WTC11 (cell line): ENCODE data around the gene DIP2A. TPM values are rescaled to one million over a fixed set of nuclear protein-coding genes. Genes with fewer than 3 reads are reported as not detected.

Source experiments
- ATAC-seq: fragments of 200-7000 bp; cut with Tn5 transposase; 2 replicates; pipeline ENCODE4 v1.10.0; 2021; ENCODE audit warnings: mild to moderate bottlenecking, moderate library complexity
- CTCF ChIA-PET: fragments of 300-600 bp; sonication (Branson Sonifier 250); formaldehyde crosslinking; loops from one replicate; lab custom pipeline; 2021; ENCODE audit warnings: antibody characterized with exemption; lab: Charles Lee
- POLR2A ChIA-PET: fragments of 350-600 bp; sonication (Branson Sonifier 250); formaldehyde crosslinking; loops from one replicate; lab custom pipeline; 2021; ENCODE audit warnings: antibody characterized with exemption; lab: Charles Lee
- DNase-seq: peaks from one replicate; pipeline ENCODE4 v3.0.0; 2021; ENCODE audit warnings: low spot score
- H3K27ac Mint-ChIP-seq: 2 replicates; pipeline ENCODE4 v1.8.0; 2021; ENCODE audit warnings: mixed read lengths
- H3K27me3 Mint-ChIP-seq: 2 replicates; pipeline ENCODE4 v1.8.0; 2021; ENCODE audit warnings: low read depth, mild to moderate bottlenecking, moderate library complexity, mixed read lengths
- H3K36me3 Mint-ChIP-seq: 2 replicates; pipeline ENCODE4 v1.8.0; 2021; ENCODE audit warnings: mixed read lengths
- H3K4me1 Mint-ChIP-seq: 2 replicates; pipeline ENCODE4 v1.8.0; 2022; ENCODE audit warnings: mixed read lengths
- H3K4me3 Mint-ChIP-seq: 2 replicates; pipeline ENCODE4 v1.8.0; 2021; ENCODE audit warnings: mild to moderate bottlenecking, moderate library complexity, mixed read lengths
- H3K9me3 Mint-ChIP-seq: 2 replicates; pipeline ENCODE4 v1.8.0; 2021; ENCODE audit warnings: mixed read lengths
- CREM ChIP-seq: sonication (generic); formaldehyde crosslinking; IDR thresholded peaks from 2 replicates; pipeline ENCODE4 v1.8.1; 2022; ENCODE audit warnings: mild to moderate bottlenecking, missing genetic modification reagents, moderate library complexity
- NFE2L1 ChIP-seq: sonication (generic); formaldehyde crosslinking; IDR thresholded peaks from 2 replicates; pipeline ENCODE4 v1.8.1; 2023; ENCODE audit warnings: missing genetic modification reagents
- PRRX2 ChIP-seq: fragments of 250-450 bp; sonication (Bioruptor Pico); IDR thresholded peaks from 2 replicates; pipeline ENCODE4 v1.8.0; 2021; ENCODE audit warnings: mild to moderate bottlenecking
- ZNF219 ChIP-seq: sonication (generic); formaldehyde crosslinking; IDR thresholded peaks from 2 replicates; pipeline ENCODE4 v1.8.0; 2023; ENCODE audit warnings: missing genetic modification reagents, mild to moderate bottlenecking, borderline replicate concordance
- total RNA-seq: library from RNA; stranded (reverse); gene quantifications from 3 replicates; pipeline ENCODE4 v1.2.3, GENCODE V29; 2021
- TF ChIP-seq, protein P1 (sequence below): sonication (generic); formaldehyde crosslinking; IDR thresholded peaks from 2 replicates; pipeline ENCODE4 v1.8.1; 2023; ENCODE audit warnings: mild to moderate bottlenecking, missing genetic modification reagents, moderate library complexity
- TF ChIP-seq, protein P2 (sequence below): sonication (generic); formaldehyde crosslinking; conservative IDR thresholded peaks from 2 replicates; pipeline ENCODE4 v1.8.1; 2023; ENCODE audit warnings: mild to moderate bottlenecking, low read depth, missing genetic modification reagents, moderate library complexity
- TF ChIP-seq, protein P3 (sequence below): fragments of 250-450 bp; sonication (Bioruptor Pico); IDR thresholded peaks from 2 replicates; pipeline ENCODE4 v1.9.0; 2021; ENCODE audit warnings: mild to moderate bottlenecking, borderline replicate concordance
- TF ChIP-seq, protein P4 (sequence below): sonication (generic); formaldehyde crosslinking; IDR thresholded peaks from 2 replicates; pipeline ENCODE4 v1.8.0; 2023; ENCODE audit warnings: mild to moderate bottlenecking, missing genetic modification reagents
- TF ChIP-seq, protein P5 (sequence below): sonication (generic); formaldehyde crosslinking; IDR thresholded peaks from 2 replicates; pipeline ENCODE4 v1.8.0; 2023; ENCODE audit warnings: missing genetic modification reagents, mild to moderate bottlenecking, borderline replicate concordance
- TF ChIP-seq, protein P6 (sequence below): sonication (generic); formaldehyde crosslinking; IDR thresholded peaks from 2 replicates; pipeline ENCODE4 v1.8.0; 2022; ENCODE audit warnings: missing genetic modification reagents
- TF ChIP-seq, protein P7 (sequence below): sonication (generic); formaldehyde crosslinking; IDR thresholded peaks from 2 replicates; pipeline ENCODE4 v1.8.0; 2022; ENCODE audit warnings: mild to moderate bottlenecking, missing genetic modification reagents
- TF ChIP-seq, protein P8 (sequence below): fragments of 250-450 bp; sonication (Bioruptor Pico); IDR thresholded peaks from 2 replicates; pipeline ENCODE4 v1.9.0; 2021; ENCODE audit warnings: moderate library complexity, mild to moderate bottlenecking, inconsistent platforms, borderline replicate concordance
- TF ChIP-seq, protein P9 (sequence below): fragments of 250-450 bp; sonication (Bioruptor Pico); IDR thresholded peaks from 2 replicates; pipeline ENCODE4 v1.9.0; 2021; ENCODE audit warnings: mild to moderate bottlenecking

Gene DIP2A
- total RNA-seq, 1 experiment from 2014 or later = 39.4 TPM

DNA sequence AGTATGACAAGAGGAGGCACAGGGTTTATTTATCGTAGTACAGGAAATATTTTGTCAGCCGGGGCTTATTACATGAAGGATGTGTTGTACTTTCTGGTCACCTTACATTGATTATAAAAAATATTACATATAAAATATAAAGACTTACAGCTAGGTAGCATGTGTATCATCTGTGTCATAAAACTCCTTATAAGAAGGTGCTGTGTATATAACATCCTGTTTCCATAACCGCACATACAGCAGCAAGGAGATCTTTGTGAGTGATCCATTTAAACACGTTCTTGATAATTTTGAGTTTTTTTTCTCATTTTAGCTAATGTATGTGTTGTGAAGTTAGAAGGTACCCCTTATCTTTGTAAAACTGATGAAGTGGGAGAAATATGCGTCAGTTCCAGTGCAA, 86.1 kb downstream of the DIP2A start (continued):
- TF ChIP-seq, protein P1, sequence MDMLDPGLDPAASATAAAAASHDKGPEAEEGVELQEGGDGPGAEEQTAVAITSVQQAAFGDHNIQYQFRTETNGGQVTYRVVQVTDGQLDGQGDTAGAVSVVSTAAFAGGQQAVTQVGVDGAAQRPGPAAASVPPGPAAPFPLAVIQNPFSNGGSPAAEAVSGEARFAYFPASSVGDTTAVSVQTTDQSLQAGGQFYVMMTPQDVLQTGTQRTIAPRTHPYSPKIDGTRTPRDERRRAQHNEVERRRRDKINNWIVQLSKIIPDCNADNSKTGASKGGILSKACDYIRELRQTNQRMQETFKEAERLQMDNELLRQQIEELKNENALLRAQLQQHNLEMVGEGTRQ (CRISPR knock-in tag) = no peak
- TF ChIP-seq PRRX2 (CRISPR knock-in tag) (no peak), ZNF219 (no peak), CREM (CRISPR knock-in tag) (no peak), NFE2L1 (CRISPR knock-in tag) (no peak)
- TF ChIP-seq, protein P2, sequence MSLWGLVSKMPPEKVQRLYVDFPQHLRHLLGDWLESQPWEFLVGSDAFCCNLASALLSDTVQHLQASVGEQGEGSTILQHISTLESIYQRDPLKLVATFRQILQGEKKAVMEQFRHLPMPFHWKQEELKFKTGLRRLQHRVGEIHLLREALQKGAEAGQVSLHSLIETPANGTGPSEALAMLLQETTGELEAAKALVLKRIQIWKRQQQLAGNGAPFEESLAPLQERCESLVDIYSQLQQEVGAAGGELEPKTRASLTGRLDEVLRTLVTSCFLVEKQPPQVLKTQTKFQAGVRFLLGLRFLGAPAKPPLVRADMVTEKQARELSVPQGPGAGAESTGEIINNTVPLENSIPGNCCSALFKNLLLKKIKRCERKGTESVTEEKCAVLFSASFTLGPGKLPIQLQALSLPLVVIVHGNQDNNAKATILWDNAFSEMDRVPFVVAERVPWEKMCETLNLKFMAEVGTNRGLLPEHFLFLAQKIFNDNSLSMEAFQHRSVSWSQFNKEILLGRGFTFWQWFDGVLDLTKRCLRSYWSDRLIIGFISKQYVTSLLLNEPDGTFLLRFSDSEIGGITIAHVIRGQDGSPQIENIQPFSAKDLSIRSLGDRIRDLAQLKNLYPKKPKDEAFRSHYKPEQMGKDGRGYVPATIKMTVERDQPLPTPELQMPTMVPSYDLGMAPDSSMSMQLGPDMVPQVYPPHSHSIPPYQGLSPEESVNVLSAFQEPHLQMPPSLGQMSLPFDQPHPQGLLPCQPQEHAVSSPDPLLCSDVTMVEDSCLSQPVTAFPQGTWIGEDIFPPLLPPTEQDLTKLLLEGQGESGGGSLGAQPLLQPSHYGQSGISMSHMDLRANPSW (CRISPR knock-in tag) = no peak
- TF ChIP-seq, protein P3, sequence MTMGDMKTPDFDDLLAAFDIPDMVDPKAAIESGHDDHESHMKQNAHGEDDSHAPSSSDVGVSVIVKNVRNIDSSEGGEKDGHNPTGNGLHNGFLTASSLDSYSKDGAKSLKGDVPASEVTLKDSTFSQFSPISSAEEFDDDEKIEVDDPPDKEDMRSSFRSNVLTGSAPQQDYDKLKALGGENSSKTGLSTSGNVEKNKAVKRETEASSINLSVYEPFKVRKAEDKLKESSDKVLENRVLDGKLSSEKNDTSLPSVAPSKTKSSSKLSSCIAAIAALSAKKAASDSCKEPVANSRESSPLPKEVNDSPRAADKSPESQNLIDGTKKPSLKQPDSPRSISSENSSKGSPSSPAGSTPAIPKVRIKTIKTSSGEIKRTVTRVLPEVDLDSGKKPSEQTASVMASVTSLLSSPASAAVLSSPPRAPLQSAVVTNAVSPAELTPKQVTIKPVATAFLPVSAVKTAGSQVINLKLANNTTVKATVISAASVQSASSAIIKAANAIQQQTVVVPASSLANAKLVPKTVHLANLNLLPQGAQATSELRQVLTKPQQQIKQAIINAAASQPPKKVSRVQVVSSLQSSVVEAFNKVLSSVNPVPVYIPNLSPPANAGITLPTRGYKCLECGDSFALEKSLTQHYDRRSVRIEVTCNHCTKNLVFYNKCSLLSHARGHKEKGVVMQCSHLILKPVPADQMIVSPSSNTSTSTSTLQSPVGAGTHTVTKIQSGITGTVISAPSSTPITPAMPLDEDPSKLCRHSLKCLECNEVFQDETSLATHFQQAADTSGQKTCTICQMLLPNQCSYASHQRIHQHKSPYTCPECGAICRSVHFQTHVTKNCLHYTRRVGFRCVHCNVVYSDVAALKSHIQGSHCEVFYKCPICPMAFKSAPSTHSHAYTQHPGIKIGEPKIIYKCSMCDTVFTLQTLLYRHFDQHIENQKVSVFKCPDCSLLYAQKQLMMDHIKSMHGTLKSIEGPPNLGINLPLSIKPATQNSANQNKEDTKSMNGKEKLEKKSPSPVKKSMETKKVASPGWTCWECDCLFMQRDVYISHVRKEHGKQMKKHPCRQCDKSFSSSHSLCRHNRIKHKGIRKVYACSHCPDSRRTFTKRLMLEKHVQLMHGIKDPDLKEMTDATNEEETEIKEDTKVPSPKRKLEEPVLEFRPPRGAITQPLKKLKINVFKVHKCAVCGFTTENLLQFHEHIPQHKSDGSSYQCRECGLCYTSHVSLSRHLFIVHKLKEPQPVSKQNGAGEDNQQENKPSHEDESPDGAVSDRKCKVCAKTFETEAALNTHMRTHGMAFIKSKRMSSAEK (CRISPR knock-in tag) = no peak
- TF ChIP-seq, protein P4, sequence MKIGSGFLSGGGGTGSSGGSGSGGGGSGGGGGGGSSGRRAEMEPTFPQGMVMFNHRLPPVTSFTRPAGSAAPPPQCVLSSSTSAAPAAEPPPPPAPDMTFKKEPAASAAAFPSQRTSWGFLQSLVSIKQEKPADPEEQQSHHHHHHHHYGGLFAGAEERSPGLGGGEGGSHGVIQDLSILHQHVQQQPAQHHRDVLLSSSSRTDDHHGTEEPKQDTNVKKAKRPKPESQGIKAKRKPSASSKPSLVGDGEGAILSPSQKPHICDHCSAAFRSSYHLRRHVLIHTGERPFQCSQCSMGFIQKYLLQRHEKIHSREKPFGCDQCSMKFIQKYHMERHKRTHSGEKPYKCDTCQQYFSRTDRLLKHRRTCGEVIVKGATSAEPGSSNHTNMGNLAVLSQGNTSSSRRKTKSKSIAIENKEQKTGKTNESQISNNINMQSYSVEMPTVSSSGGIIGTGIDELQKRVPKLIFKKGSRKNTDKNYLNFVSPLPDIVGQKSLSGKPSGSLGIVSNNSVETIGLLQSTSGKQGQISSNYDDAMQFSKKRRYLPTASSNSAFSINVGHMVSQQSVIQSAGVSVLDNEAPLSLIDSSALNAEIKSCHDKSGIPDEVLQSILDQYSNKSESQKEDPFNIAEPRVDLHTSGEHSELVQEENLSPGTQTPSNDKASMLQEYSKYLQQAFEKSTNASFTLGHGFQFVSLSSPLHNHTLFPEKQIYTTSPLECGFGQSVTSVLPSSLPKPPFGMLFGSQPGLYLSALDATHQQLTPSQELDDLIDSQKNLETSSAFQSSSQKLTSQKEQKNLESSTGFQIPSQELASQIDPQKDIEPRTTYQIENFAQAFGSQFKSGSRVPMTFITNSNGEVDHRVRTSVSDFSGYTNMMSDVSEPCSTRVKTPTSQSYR (CRISPR knock-in tag) = no peak
- TF ChIP-seq, protein P5, sequence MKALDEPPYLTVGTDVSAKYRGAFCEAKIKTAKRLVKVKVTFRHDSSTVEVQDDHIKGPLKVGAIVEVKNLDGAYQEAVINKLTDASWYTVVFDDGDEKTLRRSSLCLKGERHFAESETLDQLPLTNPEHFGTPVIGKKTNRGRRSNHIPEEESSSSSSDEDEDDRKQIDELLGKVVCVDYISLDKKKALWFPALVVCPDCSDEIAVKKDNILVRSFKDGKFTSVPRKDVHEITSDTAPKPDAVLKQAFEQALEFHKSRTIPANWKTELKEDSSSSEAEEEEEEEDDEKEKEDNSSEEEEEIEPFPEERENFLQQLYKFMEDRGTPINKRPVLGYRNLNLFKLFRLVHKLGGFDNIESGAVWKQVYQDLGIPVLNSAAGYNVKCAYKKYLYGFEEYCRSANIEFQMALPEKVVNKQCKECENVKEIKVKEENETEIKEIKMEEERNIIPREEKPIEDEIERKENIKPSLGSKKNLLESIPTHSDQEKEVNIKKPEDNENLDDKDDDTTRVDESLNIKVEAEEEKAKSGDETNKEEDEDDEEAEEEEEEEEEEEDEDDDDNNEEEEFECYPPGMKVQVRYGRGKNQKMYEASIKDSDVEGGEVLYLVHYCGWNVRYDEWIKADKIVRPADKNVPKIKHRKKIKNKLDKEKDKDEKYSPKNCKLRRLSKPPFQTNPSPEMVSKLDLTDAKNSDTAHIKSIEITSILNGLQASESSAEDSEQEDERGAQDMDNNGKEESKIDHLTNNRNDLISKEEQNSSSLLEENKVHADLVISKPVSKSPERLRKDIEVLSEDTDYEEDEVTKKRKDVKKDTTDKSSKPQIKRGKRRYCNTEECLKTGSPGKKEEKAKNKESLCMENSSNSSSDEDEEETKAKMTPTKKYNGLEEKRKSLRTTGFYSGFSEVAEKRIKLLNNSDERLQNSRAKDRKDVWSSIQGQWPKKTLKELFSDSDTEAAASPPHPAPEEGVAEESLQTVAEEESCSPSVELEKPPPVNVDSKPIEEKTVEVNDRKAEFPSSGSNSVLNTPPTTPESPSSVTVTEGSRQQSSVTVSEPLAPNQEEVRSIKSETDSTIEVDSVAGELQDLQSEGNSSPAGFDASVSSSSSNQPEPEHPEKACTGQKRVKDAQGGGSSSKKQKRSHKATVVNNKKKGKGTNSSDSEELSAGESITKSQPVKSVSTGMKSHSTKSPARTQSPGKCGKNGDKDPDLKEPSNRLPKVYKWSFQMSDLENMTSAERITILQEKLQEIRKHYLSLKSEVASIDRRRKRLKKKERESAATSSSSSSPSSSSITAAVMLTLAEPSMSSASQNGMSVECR = no peak

DNA sequence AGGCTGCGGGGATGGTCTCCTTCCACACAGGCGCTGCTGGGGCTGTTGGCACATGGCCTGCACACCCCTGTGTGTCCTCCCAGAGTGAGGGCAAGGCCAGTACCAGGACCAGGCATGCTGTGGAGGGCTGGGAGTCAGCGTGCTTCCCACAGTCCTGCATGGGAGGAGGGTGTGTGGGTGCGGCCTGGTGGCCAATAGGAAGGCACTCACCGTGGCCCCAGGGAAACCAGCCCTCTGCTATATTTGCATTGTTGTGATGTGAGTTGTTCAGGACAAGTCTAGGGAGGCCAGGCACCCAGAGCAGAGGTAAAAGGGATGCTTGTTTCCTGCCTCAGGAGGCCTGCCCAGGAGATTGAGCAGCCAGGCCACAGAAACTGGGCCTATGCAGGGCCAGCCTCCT, 86.7 kb downstream of the DIP2A start:
- POLR2A ChIA-PET = no interaction called here
- Mint-ChIP-seq H3K4me3 (no peak overlapping the region), H3K4me1 (peaks cover 6% of the 10 kb centered on the region; the same call in 1 of the 2 replicates), H3K27ac (peak overlapping the region; percentile 41; the same call in 1 of the 2 replicates), H3K36me3 (peaks cover 43% of the 10 kb centered on the region), H3K27me3 (no peaks in the 10 kb centered on the region), H3K9me3 (no peaks in the 10 kb centered on the region)
- no peak for DNase-seq
- CTCF ChIA-PET = no interaction called here
- no peak for ATAC-seq
- TF ChIP-seq, protein P6, sequence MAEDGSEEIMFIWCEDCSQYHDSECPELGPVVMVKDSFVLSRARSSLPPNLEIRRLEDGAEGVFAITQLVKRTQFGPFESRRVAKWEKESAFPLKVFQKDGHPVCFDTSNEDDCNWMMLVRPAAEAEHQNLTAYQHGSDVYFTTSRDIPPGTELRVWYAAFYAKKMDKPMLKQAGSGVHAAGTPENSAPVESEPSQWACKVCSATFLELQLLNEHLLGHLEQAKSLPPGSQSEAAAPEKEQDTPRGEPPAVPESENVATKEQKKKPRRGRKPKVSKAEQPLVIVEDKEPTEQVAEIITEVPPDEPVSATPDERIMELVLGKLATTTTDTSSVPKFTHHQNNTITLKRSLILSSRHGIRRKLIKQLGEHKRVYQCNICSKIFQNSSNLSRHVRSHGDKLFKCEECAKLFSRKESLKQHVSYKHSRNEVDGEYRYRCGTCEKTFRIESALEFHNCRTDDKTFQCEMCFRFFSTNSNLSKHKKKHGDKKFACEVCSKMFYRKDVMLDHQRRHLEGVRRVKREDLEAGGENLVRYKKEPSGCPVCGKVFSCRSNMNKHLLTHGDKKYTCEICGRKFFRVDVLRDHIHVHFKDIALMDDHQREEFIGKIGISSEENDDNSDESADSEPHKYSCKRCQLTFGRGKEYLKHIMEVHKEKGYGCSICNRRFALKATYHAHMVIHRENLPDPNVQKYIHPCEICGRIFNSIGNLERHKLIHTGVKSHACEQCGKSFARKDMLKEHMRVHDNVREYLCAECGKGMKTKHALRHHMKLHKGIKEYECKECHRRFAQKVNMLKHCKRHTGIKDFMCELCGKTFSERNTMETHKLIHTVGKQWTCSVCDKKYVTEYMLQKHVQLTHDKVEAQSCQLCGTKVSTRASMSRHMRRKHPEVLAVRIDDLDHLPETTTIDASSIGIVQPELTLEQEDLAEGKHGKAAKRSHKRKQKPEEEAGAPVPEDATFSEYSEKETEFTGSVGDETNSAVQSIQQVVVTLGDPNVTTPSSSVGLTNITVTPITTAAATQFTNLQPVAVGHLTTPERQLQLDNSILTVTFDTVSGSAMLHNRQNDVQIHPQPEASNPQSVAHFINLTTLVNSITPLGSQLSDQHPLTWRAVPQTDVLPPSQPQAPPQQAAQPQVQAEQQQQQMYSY (CRISPR knock-in tag) = no peak
- TF ChIP-seq, protein P7, sequence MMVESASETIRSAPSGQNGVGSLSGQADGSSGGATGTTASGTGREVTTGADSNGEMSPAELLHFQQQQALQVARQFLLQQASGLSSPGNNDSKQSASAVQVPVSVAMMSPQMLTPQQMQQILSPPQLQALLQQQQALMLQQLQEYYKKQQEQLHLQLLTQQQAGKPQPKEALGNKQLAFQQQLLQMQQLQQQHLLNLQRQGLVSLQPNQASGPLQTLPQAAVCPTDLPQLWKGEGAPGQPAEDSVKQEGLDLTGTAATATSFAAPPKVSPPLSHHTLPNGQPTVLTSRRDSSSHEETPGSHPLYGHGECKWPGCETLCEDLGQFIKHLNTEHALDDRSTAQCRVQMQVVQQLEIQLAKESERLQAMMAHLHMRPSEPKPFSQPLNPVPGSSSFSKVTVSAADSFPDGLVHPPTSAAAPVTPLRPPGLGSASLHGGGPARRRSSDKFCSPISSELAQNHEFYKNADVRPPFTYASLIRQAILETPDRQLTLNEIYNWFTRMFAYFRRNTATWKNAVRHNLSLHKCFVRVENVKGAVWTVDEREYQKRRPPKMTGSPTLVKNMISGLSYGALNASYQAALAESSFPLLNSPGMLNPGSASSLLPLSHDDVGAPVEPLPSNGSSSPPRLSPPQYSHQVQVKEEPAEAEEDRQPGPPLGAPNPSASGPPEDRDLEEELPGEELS (CRISPR knock-in tag) = no peak
- TF ChIP-seq, protein P8, sequence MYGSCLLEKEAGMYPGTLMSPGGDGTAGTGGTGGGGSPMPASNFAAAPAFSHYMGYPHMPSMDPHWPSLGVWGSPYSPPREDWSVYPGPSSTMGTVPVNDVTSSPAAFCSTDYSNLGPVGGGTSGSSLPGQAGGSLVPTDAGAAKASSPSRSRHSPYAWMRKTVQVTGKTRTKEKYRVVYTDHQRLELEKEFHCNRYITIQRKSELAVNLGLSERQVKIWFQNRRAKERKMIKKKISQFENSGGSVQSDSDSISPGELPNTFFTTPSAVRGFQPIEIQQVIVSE (CRISPR knock-in tag) = no peak
- TF ChIP-seq, protein P9, sequence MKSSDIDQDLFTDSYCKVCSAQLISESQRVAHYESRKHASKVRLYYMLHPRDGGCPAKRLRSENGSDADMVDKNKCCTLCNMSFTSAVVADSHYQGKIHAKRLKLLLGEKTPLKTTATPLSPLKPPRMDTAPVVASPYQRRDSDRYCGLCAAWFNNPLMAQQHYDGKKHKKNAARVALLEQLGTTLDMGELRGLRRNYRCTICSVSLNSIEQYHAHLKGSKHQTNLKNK (CRISPR knock-in tag) = no peak
